Endothelial cell of umbilical vein (primary cell): ENCODE data around the gene TCF7. TPM values are rescaled to one million over a fixed set of nuclear protein-coding genes. Genes with fewer than 3 reads are reported as not detected.

ENCODE experiments used
- BruUV-seq: library from RNA; stranded (reverse); fragments of 400-500 nt; replicated peaks from 2 replicates; lab custom pipeline; 2021; lab: Mats Ljungman, UMichigan
- CTCF ChIA-PET: fragments of 300-600, 350-600 bp; sonication (Branson Sonifier 250); formaldehyde crosslinking; loops from one replicate; lab custom pipeline; 2021; ENCODE audit warnings: antibody characterized with exemption, inconsistent platforms; lab: Charles Lee
- POLR2A ChIA-PET: fragments of 300-600, 350-600 bp; sonication (Branson Sonifier 250); formaldehyde crosslinking; loops from one replicate; lab custom pipeline; 2021; ENCODE audit warnings: antibody characterized with exemption, inconsistent platforms; lab: Charles Lee
- DNase-seq: peaks from one replicate; pipeline ENCODE4 v3.0.0-alpha.2; 2011; ENCODE audit warnings: low read depth, low spot score
- FAIRE-seq: peaks from 2 replicates; lab custom pipeline; 2011; peaks lifted over from hg19 to GRCh38; lab: Jason Lieb, UNC
- H2AFZ ChIP-seq: 2 replicates; pipeline ENCODE4 v1.6.0; 2012; ENCODE audit warnings: low read depth, low read length, control low read depth, inconsistent platforms
- H3K27ac ChIP-seq: 2 replicates; pipeline ENCODE4 v1.5.1; 2011; ENCODE audit warnings: low read depth, mild to moderate bottlenecking, control low read depth, low read length, moderate library complexity; ENCODE audit not compliant: insufficient read depth
- H3K27me3 ChIP-seq, 2 experiments: 2 replicates each; pipeline versions ENCODE4 v1.6.0 to v1.6.1; 2011; ENCODE audit warnings: low read length in 2 of 2, mixed read lengths in 1 of 2; ENCODE audit not compliant: control insufficient read depth in 2 of 2, insufficient read depth in 2 of 2
- H3K36me3 ChIP-seq, 2 experiments: 2 replicates in 1 of 2; 3 replicates in 1 of 2; pipeline ENCODE4 v1.5.1; 2011; ENCODE audit warnings: low read length in 2 of 2, mild to moderate bottlenecking in 1 of 2, moderate library complexity in 1 of 2; ENCODE audit not compliant: control insufficient read depth in 2 of 2, insufficient read depth in 2 of 2; ENCODE audit errors: extremely low read depth in 1 of 2
- H3K4me1 ChIP-seq: 3 replicates; pipeline ENCODE4 v1.5.1; 2011; ENCODE audit warnings: mild to moderate bottlenecking, low read length; ENCODE audit not compliant: control insufficient read depth, insufficient read depth; ENCODE audit errors: extremely low read depth
- H3K4me2 ChIP-seq: 2 replicates; pipeline ENCODE4 v1.6.1; 2011; ENCODE audit warnings: low read length, control low read depth, mixed read lengths; ENCODE audit not compliant: insufficient read depth
- H3K4me3 ChIP-seq, 3 experiments: fragments of 200-600 bp in 1 of 3; sonication (generic), shearing (Covaris generic) in 1 of 3; replicated peaks in 1 of 3; 2 replicates each; pipeline ENCODE4 v1.5.1; 2011 to 2016; ENCODE audit warnings: control low read depth in 3 of 3, low read length in 3 of 3, mild to moderate bottlenecking in 2 of 3, inconsistent platforms in 1 of 3, low read depth in 1 of 3, moderate library complexity in 1 of 3; ENCODE audit not compliant: insufficient read depth in 1 of 3
- H3K79me2 ChIP-seq: 2 replicates; pipeline ENCODE4 v1.6.0; 2012; ENCODE audit warnings: low read length, inconsistent platforms; ENCODE audit not compliant: control insufficient read depth, insufficient read depth
- H3K9ac ChIP-seq: replicated peaks from 2 replicates; pipeline ENCODE3; 2011; ENCODE audit warnings: low read length, control low read depth; ENCODE audit not compliant: insufficient read depth; ENCODE audit errors: extremely low read depth
- H3K9me1 ChIP-seq: replicated peaks from 3 replicates; pipeline ENCODE4 v1.6.0; 2011; ENCODE audit warnings: mild to moderate bottlenecking, low read length; ENCODE audit not compliant: control insufficient read depth, insufficient read depth; ENCODE audit errors: extremely low read depth
- H3K9me3 ChIP-seq: replicated peaks from 2 replicates; pipeline ENCODE4 v1.5.1; 2012; ENCODE audit warnings: low read length, inconsistent platforms; ENCODE audit not compliant: control insufficient read depth, insufficient read depth
- H4K20me1 ChIP-seq: replicated peaks from 2 replicates; pipeline ENCODE3; 2011; ENCODE audit warnings: mild to moderate bottlenecking, low read length; ENCODE audit not compliant: control insufficient read depth, insufficient read depth; ENCODE audit errors: extremely low read depth
- CTCF ChIP-seq, 2 donors: IDR thresholded peaks; 1 replicate in 1 of 2; 2 replicates in 1 of 2; pipeline ENCODE4 v1.5.1; 2011; ENCODE audit warnings: low read length in 2 of 2, mild to moderate bottlenecking in 2 of 2, moderate library complexity in 2 of 2, control low read depth in 1 of 2, inconsistent platforms in 1 of 2, low read depth in 1 of 2; ENCODE audit not compliant: insufficient read depth in 1 of 2; ENCODE audit errors: extremely low read depth in 1 of 2
- EZH2 ChIP-seq: IDR thresholded peaks from 2 replicates; pipeline ENCODE4 v1.6.1; 2012; ENCODE audit warnings: borderline replicate concordance, low read depth, mild to moderate bottlenecking, moderate library complexity, low read length, inconsistent platforms; ENCODE audit not compliant: severe bottlenecking
- FOS ChIP-seq: IDR thresholded peaks from 2 replicates; pipeline ENCODE4 v1.6.1; 2011; ENCODE audit warnings: mild to moderate bottlenecking, low read length, moderate library complexity, borderline replicate concordance; ENCODE audit not compliant: insufficient read depth
- GATA2 ChIP-seq: IDR thresholded peaks from 2 replicates; pipeline ENCODE4 v1.7.0; 2011; ENCODE audit warnings: low read depth, mild to moderate bottlenecking, moderate library complexity, mixed read lengths, low read length; ENCODE audit not compliant: insufficient read length, insufficient read depth
- JUN ChIP-seq: IDR thresholded peaks from 2 replicates; pipeline ENCODE4 v1.6.1; 2011; ENCODE audit warnings: borderline replicate concordance, low read depth; ENCODE audit not compliant: insufficient read length, insufficient read depth
- MAX ChIP-seq: IDR thresholded peaks from 2 replicates; pipeline ENCODE4 v1.6.1; 2011; ENCODE audit not compliant: insufficient read depth, insufficient read length
- POLR2A ChIP-seq: IDR thresholded peaks from 2 replicates; pipeline ENCODE4 v1.6.1; 2012; ENCODE audit warnings: low read depth, mild to moderate bottlenecking, control low read depth, low read length
- POLR2AphosphoS5 ChIP-seq: IDR thresholded peaks from 2 replicates; pipeline ENCODE4 v1.6.1; 2012; ENCODE audit warnings: low read depth, mild to moderate bottlenecking, control low read depth, low read length, moderate library complexity; ENCODE audit not compliant: insufficient read depth
- dilution Hi-C: fragments of 300-500 bp; cut with MboI; formaldehyde crosslinking; loops from one replicate; pipeline ENCODE4 v1.15.0; 2019; ENCODE audit warnings: low sequenced_read_pairs; ENCODE audit not compliant: extremely low pct_ligation_motif_present
- intact Hi-C: fragments of 100-400 bp; cut with micrococcal nuclease; formaldehyde crosslinking; loops from one replicate; pipeline ENCODE4 v1.10.0; 2022
- polyA plus RNA-seq, 4 experiments: library from polyadenylated mRNA; depleted of rRNA in 3 of 4; stranded (reverse) in 3 of 4; unstranded in 1 of 4; fragments of >200 nt; gene quantifications; 2 replicates each; pipeline versions ENCODE4 v1.2.1 to v1.2.3, GENCODE V29; 2011 to 2012; ENCODE audit warnings: missing spikeins in 1 of 4
- total RNA-seq: library from RNA; stranded (reverse); gene quantifications from 2 replicates; pipeline ENCODE4 v1.2.3, GENCODE V29; 2021

TCF7 gene
- total and polyA plus RNA-seq, 2 donors (not counting 3 experiments of a cell fraction or from before 2014, with no cell fraction given) = 1.8 to 2.5 TPM

- intact Hi-C loops = no loop called here
- DNase-seq (no peak), FAIRE-seq (no peak)
- Histone ChIP-seq H3K79me2 (no peaks in the 10 kb centered on the region), H3K27me3 (peaks cover 16% of the 10 kb centered on the region in 2 experiments), H3K4me1 (peaks cover 9% of the 10 kb centered on the region), H3K27ac (no peak overlapping the region), H3K4me2 (no peak overlapping the region), H4K20me1 (no peaks in the 10 kb centered on the region), H3K9me1 (no peaks in the 10 kb centered on the region), H3K9ac (no peak overlapping the region), H3K9me3 (no peaks in the 10 kb centered on the region), H3K4me3 (no peak overlapping the region), H3K36me3 (no peaks in the 10 kb centered on the region), H2AFZ (no peak overlapping the region)
- no TSS peak for BruUV-seq
- POLR2A ChIA-PET = no interaction called here
- CTCF ChIA-PET = interaction anchor here (0.9 to 8.0 kb wide), 6 partner anchors 11 to 72 kb away, joined by 3 to 47 read pairs (median 17); no protein-coding TSS in a partner anchor
- TF ChIP-seq GATA2 = no peak
- dilution Hi-C loops = no loop called here
Measured at GRCh38 chr5:134111741-134112647, 2.5 kb upstream of the TCF7 start.

GRCh38 chr5:134112726-134113362, 1.6 kb upstream of the TCF7 start:
- Histone ChIP-seq H4K20me1 (no peaks in the 10 kb centered on the region), H2AFZ (no peak overlapping the region), H3K4me1 (peaks cover 9% of the 10 kb centered on the region), H3K9ac (no peak overlapping the region), H3K79me2 (no peaks in the 10 kb centered on the region), H3K4me3 (no peak overlapping the region), H3K4me2 (no peak overlapping the region), H3K9me3 (no peaks in the 10 kb centered on the region), H3K27ac (no peak overlapping the region), H3K36me3 (no peaks in the 10 kb centered on the region), H3K9me1 (no peaks in the 10 kb centered on the region), H3K27me3 (peaks cover 16% of the 10 kb centered on the region in 2 experiments)
- BruUV-seq = no TSS peak
- intact Hi-C loops = no loop called here
- ChIA-PET POLR2A (no interaction called here), CTCF (interaction anchor here (0.6 to 8.0 kb wide), 7 partner anchors 11 to 73 kb away, joined by 3 to 47 read pairs (median 4); no protein-coding TSS in a partner anchor)
- TF ChIP-seq POLR2AphosphoS5 = no peak
- TF ChIP-seq GATA2 = no peak
- no peak for TF ChIP-seq EZH2
- no peak for TF ChIP-seq POLR2A
- no peak for TF ChIP-seq JUN
- TF ChIP-seq FOS = no peak
- no peak for TF ChIP-seq MAX
- TF ChIP-seq CTCF (IDR thresholded peaks at IDR 0.05; ENCODE audit: extremely low read depth in 1 of 2, insufficient read depth in 1 of 2, low read depth in 1 of 2, low read length in 2 of 2) = no peak
- dilution Hi-C loops = no loop called here
- no peak for FAIRE-seq
- no peak for DNase-seq
